Gastrocnemius medialis (tissue), 4 donors: ENCODE results near the gene GSG1L2. TPM values are rescaled to one million over a fixed set of nuclear protein-coding genes. Genes with fewer than 3 reads are reported as not detected.

Experiments used
- ATAC-seq, 2 donors: fragments of 150-250 bp; one replicate each; pipeline ENCODE4 v1.9.1; 2016
- DNase-seq, 2 donors: peaks; one replicate each; pipeline ENCODE4 v3.0.0-alpha.2; 2019
- H3K27ac ChIP-seq, 4 donors: fragments of 200-600 bp; sonication (generic); 1 replicate in 1 of 4; 2 replicates in 3 of 4; pipeline ENCODE4 v1.5.1; 2016 to 2018; ENCODE audit warnings: mild to moderate bottlenecking in 2 of 4, moderate library complexity in 1 of 4
- H3K27me3 ChIP-seq, 3 donors: fragments of 200-600 bp; sonication (generic) in 2 of 3; 1 replicate in 1 of 3; 2 replicates in 2 of 3; pipeline versions ENCODE4 v1.5.1 to v1.6.0; 2016 to 2019; ENCODE audit warnings: mild to moderate bottlenecking in 1 of 3, moderate library complexity in 1 of 3
- H3K36me3 ChIP-seq, 2 donors: fragments of 200-600 bp; sonication (generic) in 1 of 2; one replicate each; pipeline ENCODE4 v1.5.1; 2017 to 2018
- H3K4me1 ChIP-seq, 2 donors: fragments of 200-600 bp; sonication (generic) in 1 of 2; one replicate each; pipeline ENCODE4 v1.5.1; 2016 to 2017; ENCODE audit warnings: mild to moderate bottlenecking in 2 of 2
- H3K4me3 ChIP-seq, 4 donors: fragments of 200-600 bp; sonication (generic) in 3 of 4; 1 replicate in 1 of 4; 2 replicates in 3 of 4; pipeline ENCODE4 v1.5.1; 2016 to 2019; ENCODE audit warnings: mild to moderate bottlenecking in 2 of 4
- H3K9me3 ChIP-seq, 3 donors: fragments of 200-600 bp; sonication (generic) in 2 of 3; 1 replicate in 1 of 3; 2 replicates in 2 of 3; pipeline ENCODE4 v1.5.1; 2016 to 2019
- CTCF ChIP-seq, 5 experiments: fragments of 450-650 bp in 3 of 5; fragments of 200-600 bp in 2 of 5; sonication (generic) in 2 of 5; IDR thresholded peaks in 4 of 5; conservative IDR thresholded peaks in 1 of 5; 1 replicate in 4 of 5; 2 replicates in 1 of 5; pipeline ENCODE4 v1.5.1; 2016 to 2019; ENCODE audit warnings: antibody characterized with exemption in 5 of 5, mild to moderate bottlenecking in 3 of 5, moderate library complexity in 3 of 5
- POLR2A ChIP-seq, 2 donors: fragments of 450-650 bp; IDR thresholded peaks; one replicate each; pipeline ENCODE4 v1.6.1; 2017; ENCODE audit warnings: antibody characterized with exemption in 2 of 2, mild to moderate bottlenecking in 2 of 2, moderate library complexity in 2 of 2
- in situ Hi-C, 4 donors: fragments of 200-750 bp; cut with MboI; loops; one replicate each; pipeline versions ENCODE4 v1.15.0 to v1.8.0; 2017; ENCODE audit warnings: low sequenced_read_pairs in 4 of 4
- intact Hi-C: fragments of 100-400 bp; cut with DNase I; formaldehyde crosslinking; loops from one replicate; pipeline ENCODE4 v1.15.1; 2023; ENCODE audit warnings: low total_unique reads
- total RNA-seq, 4 donors: library from RNA; depleted of rRNA; stranded (reverse); fragments of >200 nt; gene quantifications; one replicate each; pipeline versions ENCODE4 v1.1.0 to v1.2.3, GENCODE V29; 2016

GSG1L2 gene
- total RNA-seq, 4 donors from 2014 or later: not detected

- Histone ChIP-seq H3K4me1 (no peaks in the 10 kb centered on the region), H3K27ac (no peak overlapping the region), H3K9me3 (no peaks in the 10 kb centered on the region), H3K4me3 (no peak overlapping the region), H3K36me3 (no peaks in the 10 kb centered on the region), H3K27me3 (peaks cover 2 to 9% (median 8%) of the 10 kb centered on the region in 3 donors)
- intact Hi-C loops: no loop called here
- DNase-seq (no peak), ATAC-seq (no peak)
- in situ Hi-C loops: no loop called here
- TF ChIP-seq POLR2A (IDR thresholded peaks at IDR 0.05): no peak
- TF ChIP-seq CTCF (IDR thresholded peaks at IDR 0.05 in 4 of 5, conservative IDR thresholded peaks at IDR 0.05 in 1 of 5): no peak
Observed at GRCh38 chr17:9755083-9755482, 66.8 kb downstream of the GSG1L2 start.

Other genes with a start within 250 kb of the GSG1L2 start
- gene STX8, start 246.3 kb downstream of the GSG1L2 start, total RNA-seq: 10 to 100 TPM; 39.1 to 67.7 (median 58.2) TPM
- gene CFAP52, start 245.4 kb downstream of the GSG1L2 start, total RNA-seq: not detected
- under 1 TPM in 1 of 4 donors, not detected in 3; 0.07 TPM for gene USP43, start 176.6 kb downstream of the GSG1L2 start, total RNA-seq
- gene DHRS7C, start 30.5 kb downstream of the GSG1L2 start, total RNA-seq: 10 to 100 TPM in 3 of 4 donors, 1 to 10 TPM in 1; 5.1 to 64.6 (median 42.2) TPM
- gene GLP2R, start 3.8 kb upstream of the GSG1L2 start, total RNA-seq: 1 to 10 TPM in 1 of 4 donors, not detected in 3; 1.1 TPM
- not detected for gene RCVRN, start 83.2 kb upstream of the GSG1L2 start, total RNA-seq